Upper lobe of right lung (tissue), 1 donor: ENCODE data around the gene NACA2. TPM values are rescaled to one million over a fixed set of nuclear protein-coding genes. Genes with fewer than 3 reads are reported as not detected.
"Not testable (repeated sequence)": the region's sequence is repeated elsewhere in the genome, so short reads cannot be mapped to it uniquely, and the experiment has no call there.

ENCODE experiments used
- ATAC-seq: fragments of 200-7000 bp; cut with Tn5 transposase; one replicate; pipeline ENCODE4 v1.9.1; 2020; ENCODE audit warnings: mild to moderate bottlenecking, moderate library complexity
- DNase-seq: peaks from one replicate; pipeline ENCODE4 v3.0.0-alpha.2; 2020
- H3K27ac ChIP-seq: fragments of 200-600 bp; one replicate; pipeline ENCODE4 v1.8.0; 2022
- H3K27me3 ChIP-seq: fragments of 200-600 bp; one replicate; pipeline ENCODE4 v1.8.0; 2022; ENCODE audit warnings: mild to moderate bottlenecking
- H3K36me3 ChIP-seq: fragments of 200-600 bp; one replicate; pipeline ENCODE4 v1.8.0; 2022
- H3K4me1 ChIP-seq: fragments of 200-600 bp; one replicate; pipeline ENCODE4 v1.8.0; 2022
- H3K4me3 ChIP-seq: fragments of 200-600 bp; one replicate; pipeline ENCODE4 v1.8.0; 2022; ENCODE audit warnings: mild to moderate bottlenecking
- H3K9me3 ChIP-seq: fragments of 200-600 bp; one replicate; pipeline ENCODE4 v1.8.0; 2022
- CTCF ChIP-seq: fragments of 200-600 bp; IDR thresholded peaks from one replicate; pipeline ENCODE4 v1.8.0; 2022; ENCODE audit warnings: antibody characterized with exemption
- intact Hi-C: fragments of 100-400 bp; cut with DNase I; formaldehyde crosslinking; loops from one replicate; pipeline ENCODE4 v1.11.0; 2022
- total RNA-seq: library from RNA; stranded (reverse); fragmentation: NEBNext Ultra II Directional; extraction: Animal tissue kit (Norgen Biotek cat#: 25700); gene quantifications from one replicate; pipeline ENCODE4 v1.2.1, GENCODE V29; 2021
- donor health status: DM: no; HTN: yes; CAD: no; lungs with severe emphysema.

NACA2 gene
- total RNA-seq, 1 donor from 2014 or later, result not detected

- Histone ChIP-seq H3K9me3 (no peaks in the 10 kb centered on the region), H3K27ac (no peak overlapping the region), H3K36me3 (no peaks in the 10 kb centered on the region), H3K4me3 (no peak overlapping the region), H3K4me1 (no peaks in the 10 kb centered on the region), H3K27me3 (no peaks in the 10 kb centered on the region)
- no peak for ATAC-seq
- no peak for DNase-seq
- no peak for TF ChIP-seq CTCF
- intact Hi-C loops, result no loop called here
Observed at GRCh38 chr17:61571624-61572023, 19.4 kb downstream of the NACA2 start.

GRCh38 chr17:61570118-61570517, 20.9 kb downstream of the NACA2 start:
- DNase-seq (no peak), ATAC-seq (no peak)
- Histone ChIP-seq H3K4me1 (no peaks in the 10 kb centered on the region), H3K27me3 (no peaks in the 10 kb centered on the region), H3K27ac (no peak overlapping the region), H3K36me3 (no peaks in the 10 kb centered on the region), H3K9me3 (no peaks in the 10 kb centered on the region), H3K4me3 (no peak overlapping the region)
- intact Hi-C loops, result no loop called here
- TF ChIP-seq CTCF, result no peak

- H3K27me3 ChIP-seq, H3K4me1 ChIP-seq, H3K36me3 ChIP-seq, H3K27ac ChIP-seq, intact Hi-C loops, H3K4me3 ChIP-seq, H3K9me3 ChIP-seq, DNase-seq, ATAC-seq: not testable (repeated sequence)
Observed at GRCh38 chr17:61569525-61569924, 21.5 kb downstream of the NACA2 start.

GRCh38 chr17:61568219-61569072, 22.6 kb downstream of the NACA2 start:
- Histone ChIP-seq H3K9me3 (no peaks in the 10 kb centered on the region), H3K4me1 (no peaks in the 10 kb centered on the region), H3K27ac (no peak overlapping the region), H3K36me3 (no peaks in the 10 kb centered on the region), H3K27me3 (no peaks in the 10 kb centered on the region), H3K4me3 (no peak overlapping the region)
- DNase-seq (no peak), ATAC-seq (no peak)
- no peak for TF ChIP-seq CTCF
- intact Hi-C loops, result no loop called here

- H3K36me3 ChIP-seq, result no peaks in the 10 kb centered on the region
- no peak overlapping the region for H3K4me3 ChIP-seq
- no peak for TF ChIP-seq CTCF
- no peak for ATAC-seq
- intact Hi-C loops, result no loop called here
- DNase-seq, result no peak
- no peak overlapping the region for H3K27ac ChIP-seq
- no peaks in the 10 kb centered on the region for H3K27me3 ChIP-seq
- no peaks in the 10 kb centered on the region for H3K9me3 ChIP-seq
- H3K4me1 ChIP-seq, result no peaks in the 10 kb centered on the region
Observed at GRCh38 chr17:61567045-61567802, 23.8 kb downstream of the NACA2 start.

GRCh38 chr17:61566448-61566847, 24.6 kb downstream of the NACA2 start:
- intact Hi-C loops, H3K27me3 ChIP-seq, DNase-seq, ATAC-seq, H3K27ac ChIP-seq, H3K36me3 ChIP-seq, H3K9me3 ChIP-seq, H3K4me1 ChIP-seq, H3K4me3 ChIP-seq: not testable (repeated sequence)

GRCh38 chr17:61565850-61566249, 25.2 kb downstream of the NACA2 start:
- H3K36me3 ChIP-seq, H3K4me1 ChIP-seq, H3K27me3 ChIP-seq, H3K4me3 ChIP-seq, H3K9me3 ChIP-seq, ATAC-seq, DNase-seq, intact Hi-C loops, H3K27ac ChIP-seq: not testable (repeated sequence)
